Activated CD4-positive, alpha-beta T cell treated with anti-CD3 and anti-CD28 coated beads for 48 hours (primary cell): ENCODE data around the gene PEDS1.
"Not testable (repeated sequence)": the region's sequence is repeated elsewhere in the genome, so short reads cannot be mapped to it uniquely, and the experiment has no call there.

Source experiments
- DNase-seq: peaks from one replicate; pipeline ENCODE4 v3.0.0-alpha.2; 2020

The PEDS1 gene

DNA sequence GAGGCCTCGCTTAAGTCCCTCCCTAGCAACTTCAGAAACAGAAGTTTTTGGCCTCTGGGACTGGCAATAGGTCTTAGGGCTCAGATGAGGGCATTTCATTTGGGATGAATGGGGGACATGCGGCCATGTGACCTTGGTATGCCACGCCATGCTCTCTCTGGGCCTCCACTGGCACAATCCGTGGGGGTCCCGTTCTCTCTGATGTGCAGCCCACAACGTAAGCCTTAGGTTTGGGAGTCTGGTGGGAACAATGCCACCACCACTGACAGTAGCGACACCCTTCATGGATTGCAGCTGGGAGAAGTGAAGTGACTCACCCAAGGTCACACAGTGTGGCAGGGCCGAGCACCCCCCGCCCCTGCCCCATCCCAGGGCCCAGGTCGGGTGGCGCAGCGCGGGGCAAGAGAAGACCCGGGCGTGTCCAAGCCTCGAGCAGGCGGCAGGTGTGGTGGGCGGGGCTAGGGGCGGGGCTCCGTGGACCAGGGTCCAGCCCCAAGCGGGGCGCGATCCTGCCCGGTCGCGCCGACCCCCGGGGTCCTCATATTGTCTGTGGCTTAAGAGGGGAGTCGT, 36.2 kb upstream of the PEDS1 start:
- peak; percentile 45 for DNase-seq

DNA sequence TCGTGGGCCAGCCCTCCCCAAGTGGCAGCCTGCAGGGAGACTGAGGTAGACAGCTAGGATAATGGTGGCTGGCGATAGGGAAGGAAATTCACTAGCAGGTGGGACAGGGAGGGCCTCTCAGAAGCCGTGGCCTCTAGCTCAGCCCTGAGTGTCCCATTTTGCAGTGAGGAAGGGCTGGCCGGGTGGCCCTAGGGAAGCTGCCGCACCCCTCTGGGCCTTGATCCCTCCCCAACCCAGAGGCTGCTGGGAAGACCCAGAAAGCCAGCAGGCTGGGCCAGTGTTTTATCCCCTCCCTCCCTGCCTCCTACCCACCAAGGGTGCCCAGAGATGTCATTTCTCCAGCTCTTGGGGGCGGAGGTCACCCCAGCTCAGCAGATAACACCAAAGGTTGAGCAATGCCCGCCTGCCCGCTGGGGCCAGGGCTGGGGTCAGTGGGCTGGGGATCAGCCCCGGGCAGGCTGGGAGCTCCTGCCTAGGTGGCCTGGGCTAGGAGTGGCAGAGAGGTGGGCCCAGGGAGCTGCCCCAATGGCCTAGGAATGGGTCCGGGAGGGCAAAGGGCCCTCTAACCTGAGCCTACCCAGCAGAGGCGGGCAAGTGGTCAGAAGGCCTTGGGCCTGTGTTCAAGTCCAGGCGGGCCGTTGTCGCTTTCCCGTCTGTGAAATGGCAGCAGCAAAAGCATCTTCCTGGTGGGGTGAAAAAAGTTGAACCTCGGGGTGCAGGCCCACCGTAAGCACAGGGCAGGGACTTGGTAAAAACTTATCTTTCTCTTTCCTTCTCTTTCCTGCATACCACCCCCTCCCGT, 35.6 kb upstream of the PEDS1 start:
- no peak for DNase-seq

DNA sequence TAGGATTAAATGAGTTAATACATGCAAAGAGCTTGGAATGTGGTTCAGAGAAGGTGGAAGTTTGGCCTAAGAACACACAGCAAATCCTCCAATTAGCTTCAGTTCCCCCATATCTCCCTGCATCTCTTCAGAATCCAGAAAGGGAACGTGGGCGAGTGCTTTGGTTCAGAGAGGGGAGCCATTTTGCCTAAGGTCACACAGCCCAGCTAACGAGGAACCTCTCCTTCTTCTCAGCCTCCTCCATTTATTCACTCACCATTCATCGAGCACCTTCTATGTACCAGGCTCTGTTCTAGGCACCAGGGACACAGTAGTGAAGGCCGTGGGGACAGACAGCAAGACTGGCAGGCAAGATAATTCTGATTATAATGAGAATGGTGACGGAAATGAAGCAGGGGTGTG, 34.8 kb upstream of the PEDS1 start:
- no peak for DNase-seq

DNA sequence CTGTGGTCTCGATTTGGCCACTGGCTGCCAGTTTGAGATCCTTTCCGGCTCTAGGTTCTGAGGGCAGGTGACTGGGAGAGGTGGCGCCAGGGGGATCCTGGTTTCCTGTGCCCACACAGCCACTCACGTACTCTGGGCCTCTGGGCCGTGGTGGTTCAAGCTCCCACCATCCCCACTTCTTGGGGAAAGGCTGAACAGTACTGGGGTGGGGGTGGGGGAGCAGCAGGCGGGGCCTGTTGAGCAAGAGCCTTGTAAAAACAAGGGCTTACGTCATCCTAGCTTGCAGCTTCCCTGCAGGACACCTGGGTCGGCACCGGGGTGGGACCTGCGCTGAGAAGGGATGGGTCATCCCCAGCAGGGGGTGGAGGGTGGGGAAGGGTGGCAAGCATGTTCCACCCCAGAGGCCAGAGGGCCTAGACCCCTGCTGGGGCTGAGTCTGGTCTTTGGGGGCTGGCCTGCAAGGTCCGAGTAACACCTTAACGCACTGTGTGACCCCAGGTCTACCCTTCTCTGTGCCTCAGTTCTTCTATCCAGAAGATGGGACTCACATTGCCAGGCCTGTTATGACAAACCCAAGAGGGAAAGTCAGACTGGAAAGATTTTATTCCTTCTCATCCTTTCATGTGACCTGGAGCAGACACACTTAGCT, 34.0 kb upstream of the PEDS1 start:
- no peak for DNase-seq

DNA sequence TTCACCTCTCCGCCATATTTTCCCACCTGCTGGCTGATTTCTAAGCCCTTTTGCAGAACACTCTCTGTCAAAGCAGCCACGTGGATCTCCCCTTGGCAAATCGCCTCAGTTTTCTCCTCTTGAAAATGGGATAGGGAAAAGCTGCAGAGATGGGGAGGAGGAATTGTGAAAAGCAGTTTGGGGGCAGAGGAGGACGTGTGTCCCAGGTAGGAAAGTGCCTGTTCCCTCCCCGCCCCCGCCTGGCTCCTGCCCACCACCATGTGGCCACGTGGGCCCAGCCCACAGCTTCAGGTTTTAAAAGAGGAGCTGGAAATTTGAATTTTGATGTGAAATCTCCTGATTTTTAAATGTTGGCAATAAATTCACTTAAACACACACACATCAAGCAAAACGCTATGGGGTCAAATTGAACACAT, 33.5 kb upstream of the PEDS1 start:
- no peak for DNase-seq

DNA sequence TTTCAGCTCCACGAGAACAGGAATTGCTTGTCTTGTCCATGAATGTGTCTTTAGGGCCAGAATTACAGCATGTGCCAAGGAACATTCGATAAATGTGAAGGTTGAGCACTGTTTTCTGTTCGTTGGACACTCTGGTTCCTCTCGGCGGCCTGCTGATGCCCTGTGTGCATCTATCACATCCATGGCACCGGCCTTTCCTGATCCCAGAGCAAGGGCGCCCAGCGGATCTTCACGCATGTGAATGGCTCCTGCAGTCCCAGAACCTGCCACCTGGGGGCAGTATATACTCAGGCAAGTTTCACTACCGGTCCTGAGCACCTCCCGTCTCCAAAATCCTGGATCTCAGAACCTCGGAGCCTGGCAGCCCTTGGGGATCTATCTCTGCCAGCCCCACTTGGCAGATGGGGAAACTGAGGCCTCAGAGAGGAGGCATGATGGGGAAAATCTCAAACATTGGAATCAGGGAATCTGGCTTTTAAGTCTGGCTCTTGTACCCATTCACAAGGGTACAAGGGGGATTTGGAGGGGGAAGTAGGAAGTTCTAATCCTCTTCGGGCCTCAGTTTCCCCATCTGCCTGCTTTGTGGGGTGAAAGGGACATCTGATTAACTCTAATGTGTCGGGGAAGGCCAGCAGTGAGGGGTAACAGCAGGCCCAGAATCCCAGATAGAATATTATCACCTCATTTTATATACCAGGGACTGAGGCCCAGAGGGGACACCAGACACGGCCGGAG, 32.8 kb upstream of the PEDS1 start:
- DNase-seq, result peak; percentile 96

DNA sequence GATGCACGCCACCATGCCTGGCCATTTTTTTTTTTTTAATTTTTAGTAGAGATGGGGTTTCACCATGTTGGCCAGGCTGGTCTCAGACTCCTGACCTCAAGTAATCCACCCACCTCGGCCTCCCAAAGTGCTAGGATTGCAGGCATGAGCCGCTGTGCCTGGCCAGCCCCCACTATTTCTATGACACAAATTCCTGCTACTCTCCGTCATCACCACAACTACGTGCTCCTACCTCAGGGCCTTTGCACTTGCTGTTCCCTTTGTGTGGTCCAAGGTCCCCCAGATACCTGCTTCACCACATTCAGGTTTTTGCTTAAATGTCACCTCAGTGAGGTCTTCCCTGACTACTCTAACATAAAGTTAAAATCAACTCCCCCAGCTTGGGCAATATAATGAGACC, 31.9 kb upstream of the PEDS1 start:
- DNase-seq, result no peak

DNA sequence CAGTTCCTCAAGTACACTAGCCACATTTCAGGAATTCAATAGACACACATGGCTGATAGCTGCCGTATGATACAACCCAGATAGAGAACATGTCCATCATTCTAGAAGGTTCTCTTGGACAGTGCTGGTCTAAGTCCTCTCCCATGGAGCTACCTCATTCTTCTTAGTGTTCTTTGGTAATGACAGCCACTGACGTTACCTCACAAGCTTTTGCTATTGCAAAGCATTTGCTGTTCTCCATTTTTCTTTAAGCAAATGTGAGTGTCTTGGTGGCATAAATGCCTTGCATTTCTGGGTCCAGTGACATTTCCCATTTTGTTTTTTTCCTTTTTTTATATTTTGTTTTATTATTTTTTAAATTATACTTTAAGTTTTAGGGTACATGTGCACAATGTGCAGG, 28.8 kb upstream of the PEDS1 start:
- no peak for DNase-seq

DNA sequence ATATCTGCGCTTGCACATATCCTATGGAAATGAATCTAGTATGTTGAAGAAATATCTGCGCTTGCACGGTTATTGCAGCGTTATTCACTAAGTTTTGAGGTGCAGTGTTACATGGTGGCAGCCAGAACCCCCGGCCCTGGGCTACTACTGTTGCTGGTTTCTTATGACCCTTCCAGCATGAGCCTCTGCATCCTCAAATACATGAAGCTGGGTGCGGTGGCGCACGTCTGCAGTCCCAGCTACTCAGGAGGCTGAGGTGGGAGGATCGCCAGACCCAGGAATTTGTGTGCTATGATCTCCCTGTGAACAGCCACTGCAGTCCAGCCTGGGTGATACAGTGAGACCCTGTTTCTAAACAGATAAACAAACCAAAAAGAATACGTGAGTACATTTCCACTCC, 27.8 kb upstream of the PEDS1 start:
- DNase-seq, result no peak

DNA sequence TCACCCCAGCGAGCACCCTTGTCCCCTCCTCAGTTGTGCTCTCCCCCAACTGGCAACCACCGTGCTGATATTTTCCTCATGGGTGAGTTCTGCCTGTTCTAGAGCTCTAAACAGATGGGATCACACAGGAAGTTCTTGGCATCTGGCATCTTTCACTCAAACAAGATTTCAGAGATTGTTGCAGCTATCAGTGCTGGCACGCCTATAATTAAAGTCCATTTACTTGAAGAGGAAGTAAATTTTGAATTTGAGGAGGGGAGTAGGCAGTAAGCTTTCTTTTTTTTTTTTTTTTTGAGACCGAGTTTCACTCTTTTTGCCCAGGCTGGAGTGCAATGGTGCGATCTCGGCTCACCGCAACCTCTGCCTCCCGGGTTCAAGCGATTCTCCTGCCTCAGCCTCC, 25.1 kb upstream of the PEDS1 start:
- not testable (repeated sequence) for DNase-seq

DNA sequence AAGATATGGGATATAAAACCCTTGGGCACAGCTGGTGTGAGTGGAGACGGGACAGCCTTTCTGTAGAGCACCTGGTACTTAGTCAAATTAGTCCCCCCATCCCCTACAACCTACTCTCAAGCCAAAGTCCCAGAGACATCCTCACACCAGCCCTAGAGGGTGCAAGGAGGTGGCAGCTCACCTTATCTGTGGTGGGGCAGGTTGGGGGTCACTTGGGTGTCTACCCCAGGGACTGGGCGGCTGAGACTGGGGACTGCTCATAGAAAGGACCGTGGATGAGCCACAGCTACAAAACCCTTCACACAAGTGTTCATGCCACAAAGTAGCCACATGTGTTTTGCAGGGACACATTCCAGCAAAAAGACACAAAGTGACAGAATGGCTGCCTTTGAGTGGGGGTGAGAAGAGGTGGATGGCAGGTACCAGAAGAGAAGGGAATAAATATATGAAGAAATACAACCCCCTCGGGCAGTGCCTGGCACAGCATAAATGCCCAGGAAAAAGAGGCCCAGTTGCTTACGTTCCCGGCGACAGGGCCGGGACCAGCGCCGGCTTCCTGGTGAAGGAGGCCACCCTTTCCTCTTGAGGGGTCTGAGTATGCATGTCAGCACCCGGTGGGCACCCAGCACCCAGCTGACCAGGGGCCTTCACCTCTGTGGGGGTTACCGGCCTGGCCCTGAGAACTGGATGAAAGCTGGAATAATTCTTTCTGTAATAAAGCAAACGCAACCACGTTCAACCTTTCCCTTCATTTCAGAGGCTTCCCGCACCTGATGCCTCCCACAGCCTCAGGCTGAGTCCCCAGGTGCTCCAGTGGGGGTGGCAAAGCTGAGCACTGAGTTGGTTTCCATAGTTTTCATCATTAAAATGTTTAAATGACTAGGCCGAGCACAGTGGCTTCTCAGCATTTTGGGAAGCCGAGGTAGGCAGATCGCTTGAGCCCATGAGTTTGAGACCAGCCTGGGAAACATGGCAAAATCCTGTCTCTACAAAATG, 22.7 kb upstream of the PEDS1 start:
- no peak for DNase-seq

DNA sequence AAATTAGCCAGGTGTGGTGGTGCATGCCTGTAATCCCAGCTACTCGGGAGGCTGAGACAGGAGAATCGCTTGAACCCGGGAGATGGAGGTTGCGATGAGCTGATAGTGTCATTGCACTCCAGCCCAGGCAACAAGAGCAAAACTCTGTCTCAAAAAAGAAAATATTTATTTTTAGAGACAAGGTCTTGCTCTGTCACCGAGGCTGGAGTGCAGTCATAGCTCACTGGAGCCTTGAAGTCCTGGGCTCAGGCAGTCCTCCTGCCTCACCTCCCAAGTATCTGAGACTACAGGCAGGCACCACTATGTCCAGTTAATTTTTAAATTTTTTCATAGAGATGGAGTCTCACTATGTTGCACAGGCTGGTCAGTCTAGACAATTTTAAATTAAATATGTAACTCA, 20.9 kb upstream of the PEDS1 start:
- no peak for DNase-seq

DNA sequence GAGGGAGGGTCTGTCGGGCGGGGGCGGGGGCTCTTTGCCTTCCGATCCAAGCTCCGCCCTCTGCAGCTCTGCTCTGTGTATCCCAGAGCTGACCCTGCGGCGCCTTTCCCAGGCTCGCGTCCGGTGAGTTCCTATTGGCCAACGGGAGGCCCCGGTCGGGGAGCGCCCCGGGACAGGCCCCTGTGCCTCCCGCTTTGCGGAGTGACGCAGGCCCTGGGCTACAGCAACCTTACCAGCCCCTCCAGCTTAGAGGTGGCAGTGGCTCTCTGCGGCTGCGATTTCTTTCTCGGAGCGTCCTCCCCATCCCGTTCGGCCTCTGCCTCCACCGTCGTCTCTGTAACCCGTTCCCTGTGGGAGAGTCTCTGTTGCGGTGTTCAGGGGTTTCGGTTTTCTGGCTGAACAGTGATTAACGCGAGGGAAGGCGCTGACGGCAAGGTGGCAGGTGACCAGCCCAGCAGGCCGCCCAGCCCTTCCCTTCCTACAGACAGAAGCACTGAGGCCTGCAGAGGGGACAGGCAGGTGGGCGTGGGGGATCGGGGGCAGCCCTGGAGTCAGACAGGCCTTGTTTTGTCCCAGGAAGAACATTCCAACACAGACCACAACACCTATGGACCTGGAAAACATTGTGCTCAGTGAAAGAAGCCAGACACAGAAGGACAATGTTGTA, 19.0 kb upstream of the PEDS1 start:
- DNase-seq, result no peak

DNA sequence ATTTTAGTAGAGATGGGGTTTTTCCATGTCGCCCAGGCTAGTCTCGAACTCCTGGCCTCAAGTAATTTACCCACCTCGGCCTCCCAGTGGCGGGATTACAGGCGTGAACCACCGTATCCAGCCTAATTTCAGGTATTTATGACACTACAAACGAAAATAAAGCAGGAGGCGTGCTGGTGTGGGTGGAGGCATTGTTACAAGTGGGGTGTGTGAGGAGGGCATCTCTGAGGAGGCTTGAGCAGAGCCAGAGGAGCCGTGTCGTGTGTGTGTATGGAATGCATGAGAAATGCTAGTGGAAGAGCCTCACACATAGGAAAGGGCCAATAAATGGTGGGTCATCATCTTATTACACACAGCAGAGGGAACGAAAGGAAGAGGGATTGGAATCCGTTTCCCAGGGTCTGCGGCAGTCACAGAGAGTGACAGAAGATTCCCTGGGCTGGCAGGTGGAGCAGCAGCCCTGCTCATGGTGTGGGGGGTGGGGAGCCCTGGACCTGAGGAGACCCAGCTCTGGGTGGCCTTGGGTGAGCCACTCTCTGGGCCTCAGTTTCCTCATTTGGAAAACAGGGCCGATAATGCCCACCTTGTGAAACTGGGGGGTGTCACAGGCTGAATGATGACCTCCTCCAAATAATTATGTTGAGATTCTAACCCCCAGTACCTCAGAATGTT, 17.2 kb upstream of the PEDS1 start:
- no peak for DNase-seq

DNA sequence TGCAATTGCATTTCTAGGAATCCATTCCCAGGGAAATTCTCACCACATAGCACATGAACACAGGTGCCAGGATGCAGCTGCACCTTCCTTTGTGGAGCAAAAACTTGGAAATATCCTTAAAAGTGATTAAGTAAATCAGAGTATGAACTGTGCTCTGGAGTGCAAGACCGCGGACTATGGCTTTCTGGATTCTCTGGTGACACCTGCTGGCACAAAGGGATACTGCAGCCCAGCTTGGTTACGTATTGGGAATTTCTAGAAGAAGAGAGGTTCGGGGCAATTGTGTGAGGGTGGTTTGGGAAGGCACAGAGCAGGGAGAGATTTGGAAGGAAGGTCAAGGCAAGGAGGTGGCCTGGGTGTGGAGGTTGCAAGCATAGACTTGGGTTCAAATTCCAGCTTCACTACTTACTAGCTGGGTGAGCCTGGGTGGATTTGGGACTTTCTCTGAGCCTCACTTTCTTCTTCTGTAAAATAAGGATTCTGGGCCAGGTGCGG, 15.9 kb upstream of the PEDS1 start:
- DNase-seq, result peak; percentile 88

DNA sequence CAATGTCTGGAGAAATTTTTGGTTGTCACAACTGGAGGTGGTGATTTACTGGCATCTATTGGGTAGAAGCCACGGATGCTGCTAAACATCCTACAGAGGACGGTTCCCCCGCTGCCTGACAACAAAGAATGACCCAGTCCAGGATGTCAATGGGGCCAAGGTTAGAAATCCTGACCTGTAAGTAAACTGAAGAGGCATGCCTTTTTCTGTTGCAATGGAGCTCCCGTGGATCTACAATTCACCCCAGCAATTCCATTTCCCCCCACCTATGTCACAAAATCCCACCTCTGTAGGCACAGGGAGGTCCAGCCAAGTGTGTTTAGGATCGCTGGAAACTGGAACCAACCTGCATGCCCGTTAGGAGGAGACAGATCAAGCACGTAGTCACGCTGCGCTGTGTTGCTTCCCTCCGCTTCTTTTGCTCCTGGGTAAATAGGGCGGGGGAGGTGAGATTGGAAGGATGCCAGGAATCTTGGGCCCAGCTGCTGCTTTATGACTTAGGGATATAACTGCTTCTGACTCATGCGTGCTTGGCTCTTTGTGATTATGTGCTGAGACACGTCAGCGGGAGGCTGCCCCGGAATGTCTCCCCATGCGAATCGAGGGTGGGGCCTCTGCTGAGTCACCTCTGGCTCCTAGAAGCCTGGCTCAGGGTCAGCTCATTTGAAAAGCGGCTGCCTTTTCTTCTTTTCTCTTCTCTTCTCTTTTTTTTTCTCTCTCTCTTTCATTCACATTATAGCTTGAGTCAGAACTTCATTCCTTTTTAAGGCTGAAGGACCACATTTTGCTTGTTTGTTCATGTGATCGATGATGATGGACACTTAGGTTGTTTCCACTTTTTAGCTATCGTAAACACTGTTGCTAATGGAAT, 12.4 kb upstream of the PEDS1 start:
- peak; percentile 92 for DNase-seq

DNA sequence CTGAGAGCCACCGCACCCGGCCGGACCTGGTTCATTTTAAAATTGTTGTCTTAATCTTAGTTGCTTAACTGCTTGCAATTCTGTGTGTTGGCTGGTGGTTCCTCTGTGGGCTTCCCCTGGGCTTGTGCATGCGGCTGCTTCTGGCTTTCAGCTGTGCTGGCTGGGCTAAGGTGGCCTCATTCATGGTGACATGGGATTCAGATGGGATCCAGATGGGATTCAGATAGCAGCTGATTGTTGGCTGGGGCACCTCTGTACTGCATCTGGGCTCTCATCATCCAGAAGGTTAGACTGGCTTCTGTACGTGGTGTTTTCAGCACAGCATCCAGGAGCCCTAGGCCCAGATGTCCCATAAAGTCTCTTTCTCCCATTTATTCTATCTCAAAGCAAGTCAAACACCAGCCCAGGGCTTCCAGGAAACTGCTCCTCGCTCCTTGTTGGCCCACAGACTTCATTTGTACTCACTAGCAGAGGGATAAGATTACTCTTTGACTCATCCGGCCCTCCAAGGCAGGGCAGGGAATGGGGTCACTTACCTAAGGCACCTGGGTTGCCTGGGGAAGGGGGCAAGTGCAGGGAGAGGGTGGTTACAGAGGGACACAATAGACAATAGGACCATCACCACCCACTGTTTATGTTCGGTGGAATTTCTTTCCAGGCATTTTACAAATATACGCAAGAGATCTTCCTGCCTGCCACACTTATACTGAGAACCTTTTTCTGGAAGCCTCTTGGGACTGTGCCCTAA, 10.2 kb upstream of the PEDS1 start:
- DNase-seq, result no peak

DNA sequence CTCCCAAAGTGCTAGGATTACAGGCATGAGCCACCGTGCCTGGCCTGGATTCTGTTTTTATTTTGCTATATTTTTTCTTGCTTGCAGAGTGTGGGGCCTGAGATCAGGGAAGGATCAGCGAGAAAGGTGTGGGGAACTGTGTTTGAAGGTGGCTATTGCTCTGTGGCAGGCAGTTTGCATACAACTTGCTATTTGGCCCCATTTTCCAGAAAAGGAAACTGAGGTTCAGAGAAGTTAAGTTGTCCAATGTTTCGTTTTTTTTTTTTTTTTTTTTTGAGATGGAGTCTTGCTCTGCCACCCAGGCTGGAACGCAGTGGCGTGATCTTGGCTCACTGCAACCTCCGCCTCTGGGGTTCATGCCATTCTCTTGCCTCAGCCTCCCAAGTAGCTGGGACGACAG, 8.0 kb upstream of the PEDS1 start:
- not testable (repeated sequence) for DNase-seq

DNA sequence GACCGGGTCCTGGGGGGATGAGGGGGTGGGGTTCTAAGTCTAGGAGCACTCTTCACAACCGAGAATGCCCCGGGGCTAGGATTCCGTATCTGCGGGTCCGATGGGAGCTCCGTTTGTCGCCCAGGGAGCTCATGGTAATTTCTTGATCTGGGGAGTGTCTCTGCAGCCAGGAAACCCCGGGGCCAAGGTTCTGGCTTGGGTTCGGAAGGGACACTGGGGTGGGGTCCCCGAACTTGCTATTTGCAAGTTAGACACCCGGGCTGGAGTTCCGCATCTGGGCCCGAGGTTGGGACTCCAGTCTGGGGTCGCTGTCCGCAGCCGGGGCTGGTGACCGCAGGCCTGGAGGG, 397 bp downstream of the PEDS1 start:
- no peak for DNase-seq
